Measurements from ENCODE around the gene LMAN1L. TPM values are rescaled to one million over a fixed set of nuclear protein-coding genes. Genes with fewer than 3 reads are reported as not detected.

The LMAN1L gene
- 0.04 TPM for total RNA-seq (2013)
- under 1 TPM in 1 of 3 donors, not detected in 2; 0.08 TPM for polyA plus RNA-seq
- under 0.01 TPM in 1 of 2 replicates, not detected in the other for polyA minus RNA-seq
- total RNA-seq: 0 to 0.52 (median 0.06) reads per million in 11 experiments

DNA sequence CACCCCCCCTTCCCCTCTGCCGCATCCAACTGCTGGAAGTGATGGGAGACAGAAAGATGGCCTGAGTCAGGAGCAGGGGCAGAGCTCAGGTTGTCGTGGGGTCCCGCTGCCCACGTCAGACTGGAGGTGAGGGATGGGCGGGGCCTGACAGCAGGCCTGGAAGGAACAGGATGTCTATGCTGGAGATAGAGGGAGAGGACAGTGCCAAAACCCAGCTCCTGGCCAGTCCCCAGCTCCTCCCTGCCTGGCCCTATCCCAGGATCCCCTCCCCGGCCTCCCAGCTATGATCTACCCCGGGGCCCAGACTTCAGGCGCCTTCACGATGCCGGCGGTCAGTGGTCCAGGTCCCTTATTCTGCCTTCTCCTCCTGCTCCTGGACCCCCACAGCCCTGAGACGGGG, at the start of gene LMAN1L:
TSS of gene LMAN1L (plus strand) at position 303 of the 400 bp plus-strand sequence. CDS start at position 323, 20 bp downstream.
- H3K36me3 Mint-ChIP-seq: no peaks in the 10 kb centered on the region
- DNase-seq: no peak
- intact Hi-C loops (cut with micrococcal nuclease): no loop called here
- peaks cover 0 to 3% (median 0%) of the 10 kb centered on the region in 7 donors for H3K9me3 Mint-ChIP-seq
- H3K27ac ChIP-seq (ENCODE audit: low read depth in 1 of 2, low read length in 2 of 2): no peak within 1 kb of the TSS
- no peaks in the 10 kb centered on the region for H3K4me1 ChIP-seq (ENCODE audit: control insufficient read depth in 1 of 2, insufficient read depth in 2 of 2, low read length in 2 of 2)
- H3K36me3 ChIP-seq (replicated peaks in 1 of 2; ENCODE audit: control insufficient read depth in 1 of 2, insufficient read depth in 2 of 2, low read length in 2 of 2): no peaks in the 10 kb centered on the region
- no peak within 1 kb of the TSS for H3K4me3 ChIP-seq (replicated peaks in 1 of 3; ENCODE audit: low read depth in 2 of 3, low read length in 3 of 3)
- TF ChIP-seq CTCF (IDR thresholded peaks at IDR 0.05): no peak
- no peaks in the 10 kb centered on the region for H3K27me3 ChIP-seq (ENCODE audit: control insufficient read depth in 2 of 2, insufficient read depth in 2 of 2, low read length in 2 of 2)
- H3K9me3 ChIP-seq (replicated peaks in 1 of 2; ENCODE audit: control insufficient read depth in 1 of 2, insufficient read depth in 1 of 2, low read length in 2 of 2): no peaks in the 10 kb centered on the region
- H3K27me3 Mint-ChIP-seq (ENCODE audit: low read depth in 3 of 3): peaks cover 2 to 13% (median 4%) of the 10 kb centered on the region in 3 donors
- H3K27ac Mint-ChIP-seq: no peak within 1 kb of the TSS
- H3K4me2 ChIP-seq (replicated peaks; ENCODE audit: extremely low read depth, low read length, poor library complexity, severe bottlenecking): no peak within 1 kb of the TSS
- H3K79me2 ChIP-seq (ENCODE audit: insufficient read depth, low read length): no peaks in the 10 kb centered on the region
- no peak within 1 kb of the TSS for H2AFZ ChIP-seq (ENCODE audit: insufficient read depth, low read depth, low read length, poor library complexity, severe bottlenecking)
- no peaks in the 10 kb centered on the region for H4K20me1 ChIP-seq (ENCODE audit: insufficient read depth, low read length)
- peaks cover 9% of the 10 kb centered on the region for H3K4me1 Mint-ChIP-seq
- 92% methylated on average over 7 of the region's 12 CpGs for WGBS (ENCODE audit: insufficient coverage)
- no peak within 1 kb of the TSS for H3K4me3 Mint-ChIP-seq
- no peak within 1 kb of the TSS for H3K9ac ChIP-seq (ENCODE audit: insufficient read depth, low read length, poor library complexity, severe bottlenecking)

DNA sequence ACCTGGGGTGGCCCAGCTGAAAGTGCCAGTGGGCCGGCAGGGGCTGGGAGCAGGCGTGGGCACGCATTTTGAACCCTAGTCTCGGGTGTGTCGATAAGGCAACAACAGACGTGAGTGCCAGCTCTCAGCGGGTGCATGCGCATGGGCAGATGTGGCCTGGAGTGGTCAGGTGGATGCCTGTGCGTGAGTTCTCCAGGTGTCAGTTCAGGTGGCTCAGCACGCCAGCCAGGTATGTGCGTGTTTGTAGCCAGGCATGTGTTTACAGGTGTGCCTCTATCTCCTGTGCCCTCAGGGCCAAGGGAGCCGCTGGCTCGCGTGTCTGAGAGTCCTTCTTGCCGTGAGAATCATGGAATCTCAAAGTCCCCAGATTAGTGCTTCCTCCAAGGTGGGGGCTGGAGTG, 49.2 kb upstream of the LMAN1L start:
- H3K27me3 Mint-ChIP-seq (ENCODE audit: low read depth in 3 of 3): peaks cover 6 to 16% (median 8%) of the 10 kb centered on the region in 3 donors
- intact Hi-C loops (cut with micrococcal nuclease): loop anchor here in 1 of 2 donors (10.0 kb wide), 1 partner anchor 389 kb away; no protein-coding TSS in a partner anchor
- H3K27ac Mint-ChIP-seq: no peak overlapping the region
- no peaks in the 10 kb centered on the region for H3K79me2 ChIP-seq (ENCODE audit: insufficient read depth, low read length)
- H3K9me3 Mint-ChIP-seq: no peaks in the 10 kb centered on the region
- no peak overlapping the region for H3K4me3 Mint-ChIP-seq
- peak overlapping the region; percentile 8 for H3K9ac ChIP-seq (ENCODE audit: insufficient read depth, low read length, poor library complexity, severe bottlenecking)
- TF ChIP-seq CTCF (IDR thresholded peaks at IDR 0.05): no peak
- WGBS (ENCODE audit: insufficient coverage): 95% methylated on average over 15 of the region's 15 CpGs
- no peak for DNase-seq
- no peak overlapping the region for H2AFZ ChIP-seq (ENCODE audit: insufficient read depth, low read depth, low read length, poor library complexity, severe bottlenecking)
- H3K4me2 ChIP-seq (replicated peaks; ENCODE audit: extremely low read depth, low read length, poor library complexity, severe bottlenecking): no peak overlapping the region
- no peaks in the 10 kb centered on the region for H3K36me3 ChIP-seq (replicated peaks in 1 of 2; ENCODE audit: control insufficient read depth in 1 of 2, insufficient read depth in 2 of 2, low read length in 2 of 2)
- no peaks in the 10 kb centered on the region for H3K27me3 ChIP-seq (ENCODE audit: control insufficient read depth in 2 of 2, insufficient read depth in 2 of 2, low read length in 2 of 2)
- H3K4me1 Mint-ChIP-seq: no peaks in the 10 kb centered on the region
- H3K4me3 ChIP-seq (replicated peaks in 1 of 3; ENCODE audit: low read depth in 2 of 3, low read length in 3 of 3): no peak overlapping the region
- no peak overlapping the region for H3K27ac ChIP-seq (ENCODE audit: low read depth in 1 of 2, low read length in 2 of 2)
- no peaks in the 10 kb centered on the region for H3K4me1 ChIP-seq (ENCODE audit: control insufficient read depth in 1 of 2, insufficient read depth in 2 of 2, low read length in 2 of 2)
- H3K36me3 Mint-ChIP-seq: no peaks in the 10 kb centered on the region
- H4K20me1 ChIP-seq (ENCODE audit: insufficient read depth, low read length): no peaks in the 10 kb centered on the region
- no peaks in the 10 kb centered on the region for H3K9me3 ChIP-seq (replicated peaks in 1 of 2; ENCODE audit: control insufficient read depth in 1 of 2, insufficient read depth in 1 of 2, low read length in 2 of 2)

Measured in CD14-positive monocyte (primary cell).